ENCODE measurements around the gene CDKN2B-AS1. TPM values are rescaled to one million over a fixed set of nuclear protein-coding genes. Genes with fewer than 3 reads are reported as not detected.

Gene CDKN2B-AS1
- total and polyA plus RNA-seq, 2 of the 13 experiments (the other 11 are each of a cell fraction or from before 2014, with no cell fraction given): 0.64 to 2.3 TPM

- TF ChIP-seq ZNF800 (CRISPR knock-in tag; IDR thresholded peaks at IDR 0.05): no peak
- TF ChIP-seq NCOA5 (CRISPR knock-in tag; IDR thresholded peaks at IDR 0.05): no peak
- no peak for TF ChIP-seq ZNF333 (CRISPR knock-in tag; IDR thresholded peaks at IDR 0.05; ENCODE audit: borderline replicate concordance)
- TF ChIP-seq ZNF235 (CRISPR knock-in tag; IDR thresholded peaks at IDR 0.05; ENCODE audit: borderline replicate concordance): no peak
- no peak for TF ChIP-seq IRF1 (CRISPR knock-in tag; IDR thresholded peaks at IDR 0.05; ENCODE audit: low read depth)
- no peak for TF ChIP-seq ZMYM4 (CRISPR knock-in tag; IDR thresholded peaks at IDR 0.05)
- no peak for TF ChIP-seq RBAK (CRISPR knock-in tag; IDR thresholded peaks at IDR 0.05)
- no peak for TF ChIP-seq IKZF1 (IDR thresholded peaks at IDR 0.05)
- TF ChIP-seq ZNF138 (CRISPR knock-in tag; IDR thresholded peaks at IDR 0.05; ENCODE audit: low read depth): no peak
- no peak for TF ChIP-seq SIN3B (IDR thresholded peaks at IDR 0.05; ENCODE audit: low read length)
- no peak for TF ChIP-seq RNF2 (conservative IDR thresholded peaks at IDR 0.05; ENCODE audit: low read depth)
- TF ChIP-seq TRIM22 (IDR thresholded peaks at IDR 0.05): no peak
- TF ChIP-seq MLLT10 (CRISPR knock-in tag; IDR thresholded peaks at IDR 0.05): no peak
- no peak for TF ChIP-seq ELF4 (CRISPR knock-in tag; IDR thresholded peaks at IDR 0.05; ENCODE audit: borderline replicate concordance)
- no peak for TF ChIP-seq POLR2AphosphoS2 (IDR thresholded peaks at IDR 0.05; ENCODE audit: low read depth, low read length)
- peak; percentile 79 for TF ChIP-seq IKZF5 (CRISPR knock-in tag; IDR thresholded peaks at IDR 0.05)
- no peak for TF ChIP-seq ZNF557 (CRISPR knock-in tag; IDR thresholded peaks at IDR 0.05)
- TF ChIP-seq MTF2 (CRISPR knock-in tag; IDR thresholded peaks at IDR 0.05; ENCODE audit: borderline replicate concordance): no peak
- no peak for TF ChIP-seq ZKSCAN5 (CRISPR knock-in tag; IDR thresholded peaks at IDR 0.05)
- no peak for TF ChIP-seq ZNF431 (CRISPR knock-in tag; IDR thresholded peaks at IDR 0.05; ENCODE audit: borderline replicate concordance, low read depth)
- no peak for TF ChIP-seq ZNF253 (CRISPR knock-in tag; IDR thresholded peaks at IDR 0.05; ENCODE audit: borderline replicate concordance)
- no peak for TF ChIP-seq ESRRA (CRISPR knock-in tag; IDR thresholded peaks at IDR 0.05; ENCODE audit: low read depth)
- TF ChIP-seq POLR2G (IDR thresholded peaks at IDR 0.05; ENCODE audit: low read depth, low read length): no peak
- no peak for TF ChIP-seq ZNF850 (CRISPR knock-in tag; conservative IDR thresholded peaks at IDR 0.05)
- no peak for TF ChIP-seq TARDBP (CRISPR knock-in tag; IDR thresholded peaks at IDR 0.05)
- no peak for TF ChIP-seq FOXO4 (CRISPR knock-in tag; conservative IDR thresholded peaks at IDR 0.05)
Observed at GRCh38 chr9:22158927-22159346, 164.3 kb downstream of the CDKN2B-AS1 start (continued).

Data from HepG2 (cell line).